K562 (cell line): Measurements from ENCODE around the gene DUSP10. TPM values are rescaled to one million over a fixed set of nuclear protein-coding genes. Genes with fewer than 3 reads are reported as not detected.

Experiments
- AFF1 ChIP-seq, 2 experiments: fragments of 450-650 bp; IDR thresholded peaks; 2 replicates each; pipeline ENCODE4 v1.6.1; 2018; ENCODE audit warnings: mild to moderate bottlenecking in 2 of 2, low read depth in 1 of 2; ENCODE audit not compliant: partially characterized antibody in 2 of 2
- ARNT ChIP-seq, 2 experiments: fragments of 450-650 bp; IDR thresholded peaks; 2 replicates each; pipeline ENCODE4 v1.6.1; 2016; ENCODE audit warnings: mild to moderate bottlenecking in 1 of 2
- ATF7 ChIP-seq: fragments of 450-650 bp; IDR thresholded peaks from 2 replicates; pipeline ENCODE4 v1.7.1; 2014; ENCODE audit warnings: mild to moderate bottlenecking, moderate library complexity
- BACH1 ChIP-seq: fragments of 200-800 bp; sonication (Bioruptor generic); IDR thresholded peaks from 2 replicates; pipeline ENCODE4 v1.6.1; 2016; ENCODE audit warnings: missing genetic modification characterization, missing compliant biosample characterization
- BRD4 ChIP-seq: fragments of 200-600 bp; sonication (generic); IDR thresholded peaks from 2 replicates; pipeline ENCODE4 v1.6.1; 2017; ENCODE audit warnings: inconsistent platforms
- CBFA2T2 ChIP-seq: fragments of 450-650 bp; conservative IDR thresholded peaks from 2 replicates; pipeline ENCODE4 v1.6.1; 2017; ENCODE audit warnings: mild to moderate bottlenecking
- DMBX1 ChIP-seq: fragments of 250-450 bp; sonication (Bioruptor Pico); IDR thresholded peaks from 2 replicates; pipeline ENCODE4 v1.8.0; 2022; ENCODE audit warnings: inconsistent platforms, mild to moderate bottlenecking, moderate library complexity, borderline replicate concordance
- EP300 ChIP-seq: IDR thresholded peaks from 2 replicates; pipeline ENCODE4 v1.6.1; 2012; ENCODE audit warnings: low read length, improper control_type of control experiment
- ESRRA ChIP-seq: fragments of 450-650 bp; IDR thresholded peaks from 2 replicates; pipeline ENCODE4 v1.6.1; 2014; ENCODE audit warnings: low read depth, mild to moderate bottlenecking, moderate library complexity, borderline replicate concordance
- EZH2 ChIP-seq: IDR thresholded peaks from 2 replicates; pipeline ENCODE4 v1.6.1; 2012; ENCODE audit warnings: low read depth, mild to moderate bottlenecking, inconsistent platforms, low read length, borderline replicate concordance
- HDAC2 ChIP-seq: fragments of 450-650 bp; IDR thresholded peaks from 2 replicates; pipeline ENCODE4 v1.6.1; 2016; ENCODE audit warnings: mild to moderate bottlenecking
- HNRNPL ChIP-seq: fragments of 200-400 bp; formaldehyde crosslinking; IDR thresholded peaks from 2 replicates; pipeline ENCODE4 v1.6.1; 2017; ENCODE audit warnings: low read depth, mild to moderate bottlenecking, low read length
- HSF4 ChIP-seq: fragments of 250-450 bp; sonication (Bioruptor Pico); IDR thresholded peaks from 2 replicates; pipeline ENCODE4 v2.1.2; 2022; ENCODE audit warnings: mild to moderate bottlenecking, moderate library complexity, borderline replicate concordance
- JUN ChIP-seq, 2 experiments: sonication (generic) in 1 of 2; formaldehyde crosslinking in 1 of 2; IDR thresholded peaks; 2 replicates each; pipeline versions ENCODE4 v1.6.1 to v1.8.0; 2012 to 2022; ENCODE audit warnings: borderline replicate concordance in 2 of 2, mild to moderate bottlenecking in 2 of 2, improper control_type of control experiment in 1 of 2, low read depth in 1 of 2, low read length in 1 of 2, missing genetic modification reagents in 1 of 2
- MNT ChIP-seq, 2 experiments: fragments of 450-650 bp; conservative IDR thresholded peaks; 2 replicates each; pipeline ENCODE4 v1.6.1; 2017; ENCODE audit warnings: mild to moderate bottlenecking in 2 of 2, moderate library complexity in 2 of 2
- PREB ChIP-seq: sonication (generic); formaldehyde crosslinking; IDR thresholded peaks from 2 replicates; pipeline ENCODE4 v1.8.1; 2023; ENCODE audit warnings: mild to moderate bottlenecking, missing genetic modification reagents
- PURB ChIP-seq: sonication (generic); formaldehyde crosslinking; IDR thresholded peaks from 2 replicates; pipeline ENCODE4 v1.9.0; 2021; ENCODE audit warnings: low read depth, mild to moderate bottlenecking, missing genetic modification reagents
- UBTF ChIP-seq, 2 experiments: IDR thresholded peaks; 2 replicates each; pipeline ENCODE4 v1.6.1; 2012; ENCODE audit warnings: improper control_type of control experiment in 2 of 2, low read depth in 2 of 2, low read length in 2 of 2, borderline replicate concordance in 1 of 2
- ZNF41 ChIP-seq: fragments of 250-450 bp; sonication (Bioruptor Pico); conservative IDR thresholded peaks from 2 replicates; pipeline ENCODE4 v1.4.0; 2020; ENCODE audit warnings: mild to moderate bottlenecking
- polyA plus RNA-seq, 8 experiments: library from polyadenylated mRNA; depleted of rRNA in 4 of 8; stranded (reverse) in 5 of 8; unstranded in 3 of 8; fragments of >200 nt; fragmentation: Nextera tagmentation in 2 of 8; fragmentation: Illumina TruSeq in 1 of 8; extraction: Ambion mirVana in 2 of 8; extraction: Trizol in 1 of 8; gene quantifications; 2 replicates each; pipeline versions ENCODE4 v1.2.1 to v1.2.3, GENCODE V29; 2011 to 2014; ENCODE audit warnings: inconsistent platforms in 1 of 8, missing spikeins in 1 of 8
- total RNA-seq, 7 experiments: library from RNA; depleted of rRNA in 6 of 7; stranded (reverse); fragments of >200 nt in 6 of 7; fragmentation: Illumina TruSeq in 2 of 7; extraction: Trizol in 2 of 7; gene quantifications; 2 replicates each; pipeline versions ENCODE4 v1.2.1 to v1.2.3, GENCODE V29; 2011 to 2021; ENCODE audit warnings: low replicate concordance in 1 of 7

DUSP10 gene
- total and polyA plus RNA-seq, 9 of the 15 experiments (the other 6 are each of a cell fraction or from before 2014, with no cell fraction given): 1.7 to 8.3 (median 6.1) TPM

- TF ChIP-seq AFF1 (IDR thresholded peaks at IDR 0.05; ENCODE audit: low read depth in 1 of 2, partially characterized antibody in 2 of 2) (no peak), PURB (CRISPR knock-in tag) (no peak), EZH2 (no peak), BACH1 (peak; percentile 65; the same call in 1 of the 2 replicates), MNT (conservative IDR thresholded peaks at IDR 0.05) (peak; percentile 33 to 52; a peak in 2 of 4 replicates), EP300 (peak; percentile 75; the same call in 1 of the 2 replicates), JUN (IDR thresholded peaks at IDR 0.05; ENCODE audit: borderline replicate concordance, low read depth, low read length) (peak; percentile 83), JUN (CRISPR knock-in tag; IDR thresholded peaks at IDR 0.05; ENCODE audit: borderline replicate concordance) (no peak), DMBX1 (peak; percentile 79), ATF7 (peak; percentile 88), ESRRA (no peak), HDAC2 (peak; percentile 46; the same call in 1 of the 2 replicates), HSF4 (CRISPR knock-in tag) (no peak), CBFA2T2 (peak; percentile 68), UBTF (IDR thresholded peaks at IDR 0.05; ENCODE audit: borderline replicate concordance in 1 of 2, low read depth in 2 of 2, low read length in 2 of 2) (no peak), PREB (CRISPR knock-in tag) (no peak), ZNF41 (CRISPR knock-in tag) (0 out of 2 replicates have a peak, but pooled peaks have one; percentile 2), HNRNPL (no peak), BRD4 (peak; percentile 57; the same call in 1 of the 2 replicates), ARNT (IDR thresholded peaks at IDR 0.05) (0 out of 4 replicates have a peak, but pooled peaks of 1 of the 2 experiments have one; percentile 39)
These were observed 29.6 kb downstream of the DUSP10 start (continued) for GRCh38 chr1:221712198-221712684.
